ENCODE results near the gene SLC38A5. TPM values are rescaled to one million over a fixed set of nuclear protein-coding genes. Genes with fewer than 3 reads are reported as not detected.

SLC38A5 gene
- total and polyA plus RNA-seq, 2 donors (not counting 3 experiments of a cell fraction or from before 2014, with no cell fraction given), result 21.6 to 28.8 TPM

DNA sequence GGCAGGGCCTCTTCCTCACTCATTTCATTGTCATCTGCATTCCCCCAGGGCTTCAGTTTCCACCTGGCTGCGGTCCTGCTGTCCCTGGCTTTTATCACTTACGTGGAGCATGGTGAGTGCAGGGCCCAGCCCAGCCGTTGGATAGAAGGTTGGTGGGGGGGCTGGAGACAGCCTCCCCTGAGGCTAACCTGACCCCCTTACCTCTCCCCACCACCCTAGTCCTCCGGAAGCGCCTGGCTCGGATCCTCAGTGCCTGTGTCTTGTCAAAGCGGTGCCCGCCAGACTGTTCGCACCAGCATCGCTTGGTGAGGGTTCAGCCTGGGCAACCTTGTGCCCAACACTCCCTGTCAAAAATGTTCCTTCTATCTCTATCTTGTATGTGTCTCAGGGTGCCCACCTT, 45.8 kb upstream of the SLC38A5 start:
- TF ChIP-seq FOS (IDR thresholded peaks at IDR 0.05; ENCODE audit: borderline replicate concordance, insufficient read depth, low read length), result no peak
- TF ChIP-seq EZH2 (IDR thresholded peaks at IDR 0.05; ENCODE audit: borderline replicate concordance, low read depth, low read length, severe bottlenecking), result no peak
- no peak for TF ChIP-seq POLR2AphosphoS5 (IDR thresholded peaks at IDR 0.05; ENCODE audit: insufficient read depth, low read depth, low read length)
- no peak for TF ChIP-seq POLR2A (IDR thresholded peaks at IDR 0.05; ENCODE audit: low read depth, low read length)
- TF ChIP-seq MYC (IDR thresholded peaks at IDR 0.05; ENCODE audit: low read depth, low read length), result no peak
- TF ChIP-seq, protein P1, sequence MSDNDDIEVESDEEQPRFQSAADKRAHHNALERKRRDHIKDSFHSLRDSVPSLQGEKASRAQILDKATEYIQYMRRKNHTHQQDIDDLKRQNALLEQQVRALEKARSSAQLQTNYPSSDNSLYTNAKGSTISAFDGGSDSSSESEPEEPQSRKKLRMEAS (IDR thresholded peaks at IDR 0.05; ENCODE audit: insufficient read depth, insufficient read length), result no peak
- TF ChIP-seq GATA2 (IDR thresholded peaks at IDR 0.05; ENCODE audit: insufficient read depth, insufficient read length, low read depth, low read length), result no peak
- FAIRE-seq (no peak), DNase-seq (ENCODE audit: low read depth, low spot score) (no peak)
- Histone ChIP-seq H3K27me3 (ENCODE audit: control insufficient read depth in 2 of 2, insufficient read depth in 2 of 2, low read length in 2 of 2) (no peaks in the 10 kb centered on the region), H3K9ac (replicated peaks; ENCODE audit: extremely low read depth, insufficient read depth, low read length) (no peak overlapping the region), H3K4me2 (ENCODE audit: insufficient read depth, low read length) (no peak overlapping the region), H3K27ac (ENCODE audit: insufficient read depth, low read depth, low read length) (no peak overlapping the region), H3K79me2 (ENCODE audit: control insufficient read depth, insufficient read depth, low read length) (no peaks in the 10 kb centered on the region), H3K4me3 (replicated peaks in 1 of 3; ENCODE audit: insufficient read depth in 1 of 3, low read depth in 1 of 3, low read length in 3 of 3) (no peak overlapping the region), H3K4me1 (ENCODE audit: control insufficient read depth, extremely low read depth, insufficient read depth, low read length) (no peaks in the 10 kb centered on the region), H2AFZ (ENCODE audit: low read depth, low read length) (no peak overlapping the region), H3K36me3 (ENCODE audit: control insufficient read depth in 2 of 2, extremely low read depth in 1 of 2, insufficient read depth in 2 of 2, low read length in 2 of 2) (peaks cover 0 to 5% of the 10 kb centered on the region in 2 experiments), H4K20me1 (replicated peaks; ENCODE audit: control insufficient read depth, extremely low read depth, insufficient read depth, low read length) (no peaks in the 10 kb centered on the region), H3K9me1 (replicated peaks; ENCODE audit: control insufficient read depth, extremely low read depth, insufficient read depth, low read length) (no peaks in the 10 kb centered on the region), H3K9me3 (replicated peaks; ENCODE audit: control insufficient read depth, insufficient read depth, low read length) (no peaks in the 10 kb centered on the region)
- no TSS peak for BruUV-seq (replicated peaks)
- dilution Hi-C loops (cut with MboI; ENCODE audit: extremely low pct_ligation_motif_present, low sequenced_read_pairs), result no loop called here
- ChIA-PET POLR2A (no interaction called here), CTCF (no interaction called here)
- intact Hi-C loops (cut with micrococcal nuclease), result no loop called here

DNA sequence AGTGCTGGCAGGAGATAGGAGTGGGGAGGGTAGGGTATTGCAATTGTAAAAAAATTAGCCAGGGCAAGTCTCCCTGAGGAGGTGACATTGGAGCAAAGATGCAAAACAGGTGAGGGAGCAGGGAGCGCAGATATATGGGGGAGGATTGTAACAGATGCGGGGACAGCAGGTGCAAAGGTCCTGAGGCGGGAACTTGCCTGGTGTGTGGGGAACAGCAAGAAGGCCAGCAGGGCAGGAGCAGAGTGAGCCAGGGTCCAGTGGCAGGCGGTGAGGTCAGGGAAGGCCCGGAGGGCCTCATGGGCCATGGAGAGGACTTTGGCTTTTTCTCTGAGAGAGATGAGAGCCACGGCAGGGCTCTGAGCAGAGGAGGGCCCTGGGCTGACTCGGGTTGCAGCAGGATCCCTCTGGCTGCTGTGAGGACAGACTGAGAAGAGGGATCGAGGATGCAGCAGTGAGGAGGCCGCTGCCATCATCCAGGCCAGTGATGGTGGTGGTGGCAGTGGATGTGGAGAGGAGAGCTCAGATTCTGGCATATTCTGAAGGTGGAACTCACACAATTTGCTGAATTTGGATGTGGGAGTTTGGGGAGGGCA, 44.9 kb upstream of the SLC38A5 start:
- H3K4me2 ChIP-seq (ENCODE audit: insufficient read depth, low read length), result no peak overlapping the region
- no peak overlapping the region for H2AFZ ChIP-seq (ENCODE audit: low read depth, low read length)
- H3K9me1 ChIP-seq (replicated peaks; ENCODE audit: control insufficient read depth, extremely low read depth, insufficient read depth, low read length), result no peaks in the 10 kb centered on the region
- H3K27ac ChIP-seq (ENCODE audit: insufficient read depth, low read depth, low read length), result no peak overlapping the region
- H3K36me3 ChIP-seq (ENCODE audit: control insufficient read depth in 2 of 2, extremely low read depth in 1 of 2, insufficient read depth in 2 of 2, low read length in 2 of 2), result peaks cover 0 to 5% of the 10 kb centered on the region in 2 experiments
- H3K4me3 ChIP-seq (replicated peaks in 1 of 3; ENCODE audit: insufficient read depth in 1 of 3, low read depth in 1 of 3, low read length in 3 of 3), result no peak overlapping the region
- ChIA-PET CTCF (no interaction called here), POLR2A (no interaction called here)
- no peak overlapping the region for H3K9ac ChIP-seq (replicated peaks; ENCODE audit: extremely low read depth, insufficient read depth, low read length)
- no TSS peak for BruUV-seq (replicated peaks)
- intact Hi-C loops (cut with micrococcal nuclease) (no loop called here), dilution Hi-C loops (cut with MboI; ENCODE audit: extremely low pct_ligation_motif_present, low sequenced_read_pairs) (no loop called here)
- DNase-seq (ENCODE audit: low read depth, low spot score) (no peak), FAIRE-seq (no peak)
- no peaks in the 10 kb centered on the region for H3K79me2 ChIP-seq (ENCODE audit: control insufficient read depth, insufficient read depth, low read length)
- no peaks in the 10 kb centered on the region for H3K9me3 ChIP-seq (replicated peaks; ENCODE audit: control insufficient read depth, insufficient read depth, low read length)
- no peaks in the 10 kb centered on the region for H4K20me1 ChIP-seq (replicated peaks; ENCODE audit: control insufficient read depth, extremely low read depth, insufficient read depth, low read length)
- no peaks in the 10 kb centered on the region for H3K4me1 ChIP-seq (ENCODE audit: control insufficient read depth, extremely low read depth, insufficient read depth, low read length)
- TF ChIP-seq POLR2A (IDR thresholded peaks at IDR 0.05; ENCODE audit: low read depth, low read length), result no peak
- no peak for TF ChIP-seq POLR2AphosphoS5 (IDR thresholded peaks at IDR 0.05; ENCODE audit: insufficient read depth, low read depth, low read length)
- no peak for TF ChIP-seq FOS (IDR thresholded peaks at IDR 0.05; ENCODE audit: borderline replicate concordance, insufficient read depth, low read length)
- TF ChIP-seq JUN (IDR thresholded peaks at IDR 0.05; ENCODE audit: borderline replicate concordance, insufficient read depth, insufficient read length, low read depth), result no peak
- no peak for TF ChIP-seq EZH2 (IDR thresholded peaks at IDR 0.05; ENCODE audit: borderline replicate concordance, low read depth, low read length, severe bottlenecking)
- no peak for TF ChIP-seq MYC (IDR thresholded peaks at IDR 0.05; ENCODE audit: low read depth, low read length)
- no peak for TF ChIP-seq GATA2 (IDR thresholded peaks at IDR 0.05; ENCODE audit: insufficient read depth, insufficient read length, low read depth, low read length)
- H3K27me3 ChIP-seq (ENCODE audit: control insufficient read depth in 2 of 2, insufficient read depth in 2 of 2, low read length in 2 of 2), result no peaks in the 10 kb centered on the region
